ENCODE measurements around the gene ZBTB7A. TPM values are rescaled to one million over a fixed set of nuclear protein-coding genes. Genes with fewer than 3 reads are reported as not detected.

Gene ZBTB7A
- total and polyA plus RNA-seq, 2 experiments from 2014 or later: 17.8 to 41.3 TPM

DNA sequence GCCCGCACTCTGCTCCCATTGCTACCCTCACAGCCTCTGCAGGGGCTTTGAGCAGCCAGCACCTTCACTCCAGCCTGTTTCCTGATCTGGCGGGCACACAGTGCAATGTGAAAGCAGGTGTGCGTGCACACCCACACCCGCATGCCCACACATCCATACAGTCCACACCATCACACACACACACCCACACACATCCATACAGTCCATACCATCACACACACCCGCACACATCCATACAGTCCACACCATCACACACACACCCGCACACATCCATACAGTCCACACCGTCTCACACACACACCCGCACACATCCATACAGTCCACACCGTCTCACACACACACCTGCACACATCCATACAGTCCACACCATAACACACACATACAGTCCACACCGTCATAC, 31.1 kb downstream of the ZBTB7A start:
- Histone ChIP-seq H3K9me3 (ENCODE audit: low read depth) (no peaks in the 10 kb centered on the region), H3K27me3 (replicated peaks; ENCODE audit: insufficient read depth) (no peaks in the 10 kb centered on the region), H3K79me2 (ENCODE audit: insufficient read depth) (peaks cover 14% of the 10 kb centered on the region; the same call in 1 of the 2 replicates), H2AFZ (no peak overlapping the region), H3K4me2 (ENCODE audit: unreplicated experiment) (no peak overlapping the region), H3K27ac (no peak overlapping the region), H4K20me1 (ENCODE audit: insufficient read depth) (no peaks in the 10 kb centered on the region), H3K36me3 (ENCODE audit: low read depth) (no peaks in the 10 kb centered on the region), H3K4me3 (no peak overlapping the region), H3K4me1 (ENCODE audit: insufficient read depth) (no peaks in the 10 kb centered on the region), H3K9me2 (ENCODE audit: insufficient read depth) (no peaks in the 10 kb centered on the region), H3K9ac (no peak overlapping the region), H3F3A (ENCODE audit: insufficient read depth) (0 out of 2 replicates have a peak, but pooled peaks cover 7% of the 10 kb centered on the region)
- no peak for TF ChIP-seq EZH2 (IDR thresholded peaks at IDR 0.05; ENCODE audit: insufficient read depth, poor library complexity, severe bottlenecking)
- no peak for TF ChIP-seq EZH2phosphoT487 (IDR thresholded peaks at IDR 0.05; ENCODE audit: insufficient read depth, low read depth)
- DNase-seq: no peak
- 79 to 81% methylated on average over 5 to 10 of the region's 10 CpGs for WGBS, 2 experiments (ENCODE audit: low coverage in 1 of 2, low lambda C conversion rate in 2 of 2, missing lambda C conversion rate in 2 of 2)
- in situ Hi-C loops (cut with MboI): no loop called here

DNA sequence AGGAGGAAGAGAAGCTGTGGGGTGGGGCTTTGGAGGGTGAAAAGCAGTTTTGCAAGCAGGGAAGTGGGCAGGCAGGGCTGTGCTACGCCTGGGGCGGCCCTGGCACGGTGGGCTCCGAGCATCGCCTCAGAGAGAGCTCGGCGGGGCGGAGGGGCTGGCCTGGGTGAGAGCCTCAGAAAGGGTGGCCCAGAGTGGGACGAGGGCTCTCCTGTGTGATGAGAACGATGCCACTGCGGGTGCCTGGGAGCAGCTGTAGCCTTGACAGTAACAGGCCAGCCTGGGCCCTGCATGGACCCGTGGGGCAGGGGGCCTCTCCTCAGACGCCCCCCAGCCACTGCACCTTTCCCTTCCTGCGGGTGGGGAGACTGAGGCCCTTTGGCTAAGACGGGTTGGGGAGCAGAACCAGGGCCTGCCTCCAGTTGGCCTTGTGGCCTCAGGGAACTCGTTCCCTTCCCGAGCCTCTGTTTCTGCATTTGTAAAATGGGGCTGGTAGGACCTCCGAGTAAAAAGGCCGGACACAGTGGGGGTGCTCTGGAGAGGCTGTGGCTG, 31.6 kb downstream of the ZBTB7A start:
- Histone ChIP-seq H3K4me3 (no peak overlapping the region), H2AFZ (no peak overlapping the region), H3K9me2 (ENCODE audit: insufficient read depth) (no peaks in the 10 kb centered on the region), H4K20me1 (ENCODE audit: insufficient read depth) (no peaks in the 10 kb centered on the region), H3K79me2 (ENCODE audit: insufficient read depth) (peaks cover 10% of the 10 kb centered on the region; the same call in 1 of the 2 replicates), H3K9ac (no peak overlapping the region), H3K9me3 (ENCODE audit: low read depth) (no peaks in the 10 kb centered on the region), H3F3A (ENCODE audit: insufficient read depth) (0 out of 2 replicates have a peak, but pooled peaks cover 2% of the 10 kb centered on the region), H3K27ac (no peak overlapping the region), H3K4me1 (ENCODE audit: insufficient read depth) (no peaks in the 10 kb centered on the region), H3K27me3 (replicated peaks; ENCODE audit: insufficient read depth) (no peaks in the 10 kb centered on the region), H3K36me3 (ENCODE audit: low read depth) (no peaks in the 10 kb centered on the region), H3K4me2 (ENCODE audit: unreplicated experiment) (no peak overlapping the region)
- no peak for DNase-seq
- in situ Hi-C loops (cut with MboI): no loop called here
- 82 to 85% methylated on average over 19 of the region's 19 CpGs for WGBS, 2 experiments (ENCODE audit: low coverage in 1 of 2, low lambda C conversion rate in 2 of 2, missing lambda C conversion rate in 2 of 2)
- no peak for TF ChIP-seq EZH2phosphoT487 (IDR thresholded peaks at IDR 0.05; ENCODE audit: insufficient read depth, low read depth)

DNA sequence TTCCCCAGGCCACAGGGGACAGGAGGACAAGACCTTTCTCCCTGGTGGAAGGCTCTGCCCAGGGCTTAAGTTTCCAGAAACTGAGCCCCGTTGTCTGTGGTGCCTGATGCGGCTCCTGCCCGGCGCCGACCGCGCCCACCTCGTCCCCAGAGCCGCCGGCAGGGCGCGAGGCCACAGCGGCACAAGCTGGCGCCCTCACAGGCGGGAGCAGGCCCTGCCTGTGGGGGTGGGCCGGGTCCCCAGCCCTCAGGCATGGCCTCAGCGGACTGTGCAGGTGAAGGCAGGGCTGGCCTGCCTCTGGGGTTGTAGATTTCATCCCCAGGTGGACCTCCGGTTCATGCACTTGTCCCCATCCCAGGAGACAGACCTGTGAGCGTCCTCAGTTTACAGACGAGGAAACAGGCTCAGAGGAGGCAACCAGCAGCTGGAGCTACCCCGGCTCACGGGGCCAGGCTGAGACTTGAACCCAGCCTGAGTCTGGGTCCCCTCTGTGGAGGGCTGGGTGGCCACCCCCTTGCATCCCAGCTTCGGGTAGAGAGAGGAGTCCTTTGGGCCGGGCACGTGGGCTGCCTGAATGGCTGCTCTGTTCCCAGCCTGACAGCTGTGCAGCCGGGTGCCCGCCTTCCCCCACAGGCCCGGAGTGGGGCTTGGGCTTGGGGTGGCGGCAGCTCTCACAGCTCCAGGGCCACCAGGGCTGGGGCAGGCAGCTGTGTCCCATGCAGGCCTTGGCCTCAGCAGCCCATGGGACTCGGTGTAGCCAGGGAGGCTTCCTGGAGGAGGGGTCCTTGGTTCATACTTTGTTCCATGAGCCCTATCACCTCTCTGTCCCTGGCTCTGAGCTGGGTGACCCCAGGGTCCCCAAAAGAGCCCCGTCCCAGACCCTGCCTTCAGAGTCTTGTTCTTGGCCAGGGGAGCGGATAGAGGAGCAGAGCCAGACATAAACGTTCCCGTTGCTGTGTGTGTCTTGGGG, 32.4 kb downstream of the ZBTB7A start:
- H3K79me2 ChIP-seq (ENCODE audit: insufficient read depth): peaks cover 5% of the 10 kb centered on the region; the same call in 1 of the 2 replicates
- H3K4me2 ChIP-seq (ENCODE audit: unreplicated experiment): no peak overlapping the region
- no peaks in the 10 kb centered on the region for H3K9me2 ChIP-seq (ENCODE audit: insufficient read depth)
- in situ Hi-C loops (cut with MboI): no loop called here
- no peaks in the 10 kb centered on the region for H3F3A ChIP-seq (ENCODE audit: insufficient read depth)
- H3K4me1 ChIP-seq (ENCODE audit: insufficient read depth): no peaks in the 10 kb centered on the region
- no peaks in the 10 kb centered on the region for H4K20me1 ChIP-seq (ENCODE audit: insufficient read depth)
- no peak overlapping the region for H3K27ac ChIP-seq
- no peak overlapping the region for H2AFZ ChIP-seq
- no peaks in the 10 kb centered on the region for H3K27me3 ChIP-seq (replicated peaks; ENCODE audit: insufficient read depth)
- no peaks in the 10 kb centered on the region for H3K36me3 ChIP-seq (ENCODE audit: low read depth)
- no peak for DNase-seq
- no peaks in the 10 kb centered on the region for H3K9me3 ChIP-seq (ENCODE audit: low read depth)
- no peak overlapping the region for H3K9ac ChIP-seq
- 86 to 88% methylated on average over 32 to 34 of the region's 34 CpGs for WGBS, 2 experiments (ENCODE audit: low coverage in 1 of 2, low lambda C conversion rate in 2 of 2, missing lambda C conversion rate in 2 of 2)
- no peak overlapping the region for H3K4me3 ChIP-seq
- TF ChIP-seq EZH2phosphoT487 (IDR thresholded peaks at IDR 0.05; ENCODE audit: insufficient read depth, low read depth) (no peak), EZH2 (IDR thresholded peaks at IDR 0.05; ENCODE audit: insufficient read depth, poor library complexity, severe bottlenecking) (no peak)

DNA sequence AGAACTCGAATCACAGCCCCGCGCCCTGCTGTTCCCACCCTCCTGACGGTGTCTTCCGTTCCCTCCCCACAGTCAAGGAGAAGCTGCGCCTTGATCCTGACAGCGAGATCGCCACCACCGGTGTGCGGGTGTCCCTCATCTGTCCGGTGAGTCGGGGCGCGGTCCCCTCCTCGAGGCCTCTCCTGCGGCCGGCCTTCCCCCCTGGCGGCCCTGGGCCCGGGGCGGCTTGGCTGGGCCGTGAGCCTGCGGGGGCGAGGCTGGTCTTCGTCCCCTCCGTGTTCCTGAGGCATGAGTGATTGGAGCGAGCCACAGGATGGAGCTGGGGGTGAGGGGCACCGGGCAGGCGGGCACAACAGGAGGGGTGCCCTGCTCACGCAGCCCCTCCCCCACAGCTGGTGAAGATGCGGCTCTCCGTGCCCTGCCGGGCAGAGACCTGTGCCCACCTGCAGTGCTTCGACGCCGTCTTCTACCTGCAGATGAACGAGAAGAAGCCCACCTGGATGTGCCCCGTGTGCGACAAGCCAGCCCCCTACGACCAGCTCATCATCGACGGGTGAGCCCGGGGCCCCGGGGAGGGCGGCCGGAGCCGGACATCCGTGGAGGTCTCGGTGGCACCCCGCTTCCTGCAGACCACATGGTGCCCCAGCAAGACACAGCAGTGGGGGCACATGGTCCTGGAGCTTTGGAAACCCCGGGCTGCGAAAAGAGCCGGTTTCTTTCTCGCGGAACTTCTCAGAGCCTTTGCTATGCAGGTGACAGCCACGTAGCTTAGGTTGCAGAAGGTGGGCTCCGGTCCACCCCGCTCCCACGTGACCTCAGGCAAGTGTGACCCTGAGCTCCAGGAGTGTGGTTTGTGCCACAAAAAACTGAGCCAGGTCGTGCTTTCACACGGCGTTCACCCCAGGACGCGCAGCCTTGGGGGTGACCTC, 33.4 kb downstream of the ZBTB7A start:
- H2AFZ ChIP-seq: no peak overlapping the region
- H3K9me2 ChIP-seq (ENCODE audit: insufficient read depth): no peaks in the 10 kb centered on the region
- in situ Hi-C loops (cut with MboI): no loop called here
- H3K9me3 ChIP-seq (ENCODE audit: low read depth): no peaks in the 10 kb centered on the region
- no peak overlapping the region for H3K4me2 ChIP-seq (ENCODE audit: unreplicated experiment)
- 94% methylated on average over 59 to 63 of the region's 63 CpGs for WGBS, 2 experiments (ENCODE audit: low coverage in 1 of 2, low lambda C conversion rate in 2 of 2, missing lambda C conversion rate in 2 of 2)
- H3K9ac ChIP-seq: no peak overlapping the region
- no peak overlapping the region for H3K27ac ChIP-seq
- no peak overlapping the region for H3K4me3 ChIP-seq
- no peaks in the 10 kb centered on the region for H3K4me1 ChIP-seq (ENCODE audit: insufficient read depth)
- H4K20me1 ChIP-seq (ENCODE audit: insufficient read depth): no peaks in the 10 kb centered on the region
- DNase-seq: no peak
- no peaks in the 10 kb centered on the region for H3K27me3 ChIP-seq (replicated peaks; ENCODE audit: insufficient read depth)
- no peaks in the 10 kb centered on the region for H3K79me2 ChIP-seq (ENCODE audit: insufficient read depth)
- H3K36me3 ChIP-seq (ENCODE audit: low read depth): no peaks in the 10 kb centered on the region
- H3F3A ChIP-seq (ENCODE audit: insufficient read depth): no peaks in the 10 kb centered on the region
- TF ChIP-seq EZH2phosphoT487 (IDR thresholded peaks at IDR 0.05; ENCODE audit: insufficient read depth, low read depth) (no peak), EZH2 (IDR thresholded peaks at IDR 0.05; ENCODE audit: insufficient read depth, poor library complexity, severe bottlenecking) (no peak)
